ENCODE data around the gene TAS2R38.

The TAS2R38 gene

GRCh38 chr7:141975806-141976523 is 2.4 kb upstream of the TAS2R38 start:
- peak; percentile 91 for DNase-seq

GRCh38 chr7:141974831-141975230 is 1.3 kb upstream of the TAS2R38 start:
- peak; percentile 58 for DNase-seq

GRCh38 chr7:141960687-141961422 is 12.7 kb downstream of the TAS2R38 start:
- no peak for DNase-seq

- DNase-seq, result no peak
Observed at GRCh38 chr7:141956084-141956483, 17.5 kb downstream of the TAS2R38 start.

- no peak for DNase-seq
Observed at GRCh38 chr7:141954334-141954733, 19.2 kb downstream of the TAS2R38 start.

GRCh38 chr7:141952461-141952860 is 21.1 kb downstream of the TAS2R38 start:
- no peak for DNase-seq

- DNase-seq, result no peak
Observed at GRCh38 chr7:141950806-141951205, 22.8 kb downstream of the TAS2R38 start.

- DNase-seq, result no peak
Observed at GRCh38 chr7:141949911-141950310, 23.7 kb downstream of the TAS2R38 start.

- no peak for DNase-seq
Observed at GRCh38 chr7:141949451-141949850, 24.1 kb downstream of the TAS2R38 start.

GRCh38 chr7:141949021-141949420 is 24.6 kb downstream of the TAS2R38 start:
- no peak for DNase-seq

GRCh38 chr7:141946796-141947195 is 26.8 kb downstream of the TAS2R38 start, which contains the start of gene CLEC5A:
Gene CLEC5A, minus strand, starts transcription at chr7:141946974. Its CDS starts 682 bp downstream, at chr7:141946292.
- DNase-seq, result no peak

GRCh38 chr7:141945356-141945755 is 28.2 kb downstream of the TAS2R38 start:
- DNase-seq, result no peak

- no peak for DNase-seq
Observed at GRCh38 chr7:141944811-141945210, 28.8 kb downstream of the TAS2R38 start.

- no peak for DNase-seq
Observed at GRCh38 chr7:141943846-141944245, 29.7 kb downstream of the TAS2R38 start.

GRCh38 chr7:141941075-141941474 is 32.5 kb downstream of the TAS2R38 start:
- no peak for DNase-seq

- DNase-seq, result no peak
Observed at GRCh38 chr7:141930211-141930610, 43.4 kb downstream of the TAS2R38 start.

GRCh38 chr7:141928845-141929195 is 44.8 kb downstream of the TAS2R38 start:
- DNase-seq, result no peak

- DNase-seq, result no peak
Observed at GRCh38 chr7:141928146-141928844, 45.3 kb downstream of the TAS2R38 start.

Data from NCI-H1092 treated with DMSO at 0.1 percent for 48 hours (cell line).